Measurements from ENCODE around the gene DAB1. TPM values are rescaled to one million over a fixed set of nuclear protein-coding genes. Genes with fewer than 3 reads are reported as not detected.

Gene DAB1
- total and polyA plus RNA-seq, 2 of the 8 experiments (the other 6 are each of a cell fraction or from before 2014, with no cell fraction given): 4.4 to 11.8 TPM

- Histone ChIP-seq H3K27ac (ENCODE audit: low read depth, low read length) (no peak overlapping the region), H2BK120ac (replicated peaks; ENCODE audit: low read depth, low read length) (no peak overlapping the region), H4K5ac (ENCODE audit: insufficient read length, low read depth, low read length) (no peak overlapping the region), H2BK20ac (ENCODE audit: low read length) (no peak overlapping the region), H3K27me3 (replicated peaks in 1 of 4; ENCODE audit: control insufficient read depth in 3 of 4, extremely low read depth in 1 of 4, insufficient read depth in 3 of 4, low read length in 3 of 4) (no peaks in the 10 kb centered on the region), H3K36me3 (ENCODE audit: control insufficient read depth in 2 of 4, insufficient read depth in 4 of 4, low read length in 3 of 4) (no peaks in the 10 kb centered on the region), H4K91ac (replicated peaks; ENCODE audit: insufficient read length, low read length) (no peak overlapping the region), H2AK5ac (ENCODE audit: low read depth, low read length) (no peak overlapping the region), H3K9me3 (ENCODE audit: insufficient read depth in 2 of 2, low read depth in 1 of 2, low read length in 1 of 2) (no peaks in the 10 kb centered on the region), H2AFZ (ENCODE audit: low read length) (no peak overlapping the region), H3K23ac (ENCODE audit: insufficient read length) (no peak overlapping the region), H3K9ac (replicated peaks in 1 of 4; ENCODE audit: extremely low read depth in 1 of 4, low read depth in 3 of 4, low read length in 3 of 4) (no peak overlapping the region), H3K23me2 (ENCODE audit: low read depth, low read length) (no peaks in the 10 kb centered on the region), H3K14ac (ENCODE audit: insufficient read length) (no peak overlapping the region), H2BK15ac (ENCODE audit: low read length) (no peak overlapping the region), H3K4me2 (ENCODE audit: insufficient read depth in 1 of 2, low read depth in 2 of 2, low read length in 2 of 2) (no peak overlapping the region), H3K4ac (replicated peaks; ENCODE audit: insufficient read length, low read depth, low read length) (no peak overlapping the region), H3K18ac (ENCODE audit: extremely low read depth, low read length) (no peak overlapping the region), H3K4me1 (replicated peaks in 1 of 4; ENCODE audit: control insufficient read depth in 3 of 4, insufficient read depth in 4 of 4, low read length in 3 of 4) (no peaks in the 10 kb centered on the region), H2BK12ac (ENCODE audit: low read depth, low read length) (no peak overlapping the region), H3K56ac (replicated peaks; ENCODE audit: insufficient read length, low read depth, low read length) (no peak overlapping the region), H4K20me1 (replicated peaks in 1 of 2; ENCODE audit: control insufficient read depth in 1 of 2, insufficient read depth in 2 of 2, low read length in 2 of 2) (no peaks in the 10 kb centered on the region), H3K79me1 (ENCODE audit: low read depth, low read length) (no peaks in the 10 kb centered on the region), H3K79me2 (ENCODE audit: control insufficient read depth in 1 of 2, insufficient read depth in 2 of 2, low read length in 2 of 2) (no peaks in the 10 kb centered on the region; a peak in 1 of 4 replicates), H2BK5ac (ENCODE audit: low read depth, low read length) (no peak overlapping the region), H3K4me3 (ENCODE audit: extremely low read depth in 1 of 4, insufficient read depth in 2 of 4, low read depth in 3 of 4, low read length in 4 of 4) (no peak overlapping the region), H4K8ac (ENCODE audit: extremely low read depth, insufficient read depth, low read length) (no peak overlapping the region)
- 87% methylated on average over 4 of the region's 4 CpGs; no CpG with 5 or more reads in 1 of the 2 experiments for WGBS, 2 experiments (ENCODE audit: extremely low coverage in 1 of 2, insufficient coverage in 1 of 2, insufficient read length in 1 of 2, insufficient replicate concordance in 2 of 2, low coverage in 1 of 2, low lambda C conversion rate in 2 of 2, missing lambda C conversion rate in 1 of 2)
- POLR2A ChIA-PET (ENCODE audit: partially characterized antibody): no interaction called here
- DNase-seq (ENCODE audit: low read depth in 1 of 2, low spot score in 2 of 2) (no peak), FAIRE-seq (no peak)
- CTCF ChIA-PET (ENCODE audit: partially characterized antibody): interaction anchor here (1.0 to 1.2 kb wide), 2 partner anchors 17 to 160 kb away, joined by 4 to 5 read pairs; no protein-coding TSS in a partner anchor
- TF ChIP-seq ATF3 (IDR thresholded peaks at IDR 0.05; ENCODE audit: insufficient read depth, low read depth, low read length): no peak
- no peak for TF ChIP-seq CHD2 (IDR thresholded peaks at IDR 0.05; ENCODE audit: low read length)
- TF ChIP-seq ASH2L (IDR thresholded peaks at IDR 0.05; ENCODE audit: low read length): no peak
- no peak for TF ChIP-seq MAFK (IDR thresholded peaks at IDR 0.05; ENCODE audit: low read depth, low read length)
- no peak for TF ChIP-seq SIN3A (conservative IDR thresholded peaks at IDR 0.05 in 1 of 2, IDR thresholded peaks at IDR 0.05 in 1 of 2; ENCODE audit: low read depth in 1 of 2, low read length in 2 of 2)
- no peak for TF ChIP-seq CEBPB (IDR thresholded peaks at IDR 0.05; ENCODE audit: low read depth, low read length)
- no peak for TF ChIP-seq POLR2A (IDR thresholded peaks at IDR 0.05; ENCODE audit: control extremely low read depth in 1 of 2, low read depth in 2 of 2, low read length in 2 of 2)
- TF ChIP-seq RNF2 (IDR thresholded peaks at IDR 0.05; ENCODE audit: borderline replicate concordance, low read depth, low read length, missing control alignments, poor library complexity, severe bottlenecking): no peak
- no peak for TF ChIP-seq ZNF274 (IDR thresholded peaks at IDR 0.05; ENCODE audit: borderline replicate concordance, extremely low read depth, low read length)
- no peak for TF ChIP-seq NANOG (IDR thresholded peaks at IDR 0.05; ENCODE audit: insufficient read depth, low read depth, low read length, poor library complexity, severe bottlenecking)
- TF ChIP-seq JUND (IDR thresholded peaks at IDR 0.05; ENCODE audit: low read length): no peak
- no peak for TF ChIP-seq KDM1A (IDR thresholded peaks at IDR 0.05; ENCODE audit: borderline replicate concordance, low read length)
- TF ChIP-seq CBX5 (IDR thresholded peaks at IDR 0.05; ENCODE audit: low read depth, low read length): no peak
- no peak for TF ChIP-seq CREB1 (IDR thresholded peaks at IDR 0.05)
- no peak for TF ChIP-seq SIRT6 (IDR thresholded peaks at IDR 0.05; ENCODE audit: low read length)
Measured at GRCh38 chr1:57010511-57010910, 413.3 kb downstream of the DAB1 start.

Data from H1 (cell line).